Liver (tissue), 9 donors: ENCODE data around the gene TK1. TPM values are rescaled to one million over a fixed set of nuclear protein-coding genes. Genes with fewer than 3 reads are reported as not detected.

Source experiments
- DNase-seq: peaks from one replicate; pipeline ENCODE4 v3.0.0-alpha.2; 2017; ENCODE audit warnings: low spot score
- H3K27ac ChIP-seq, 2 donors: one replicate each; pipeline ENCODE4 v1.7.0; 2013; ENCODE audit warnings: inconsistent platforms in 2 of 2, low read length in 2 of 2, control low read depth in 1 of 2, low read depth in 1 of 2, mild to moderate bottlenecking in 1 of 2
- H3K27me3 ChIP-seq, 4 donors: one replicate each; pipeline versions ENCODE4 v1.6.1 to v1.7.0; 2013; ENCODE audit warnings: low read length in 3 of 4, inconsistent platforms in 1 of 4, mild to moderate bottlenecking in 1 of 4, moderate library complexity in 1 of 4; ENCODE audit not compliant: control insufficient read depth in 4 of 4, insufficient read depth in 4 of 4
- H3K36me3 ChIP-seq, 4 donors: one replicate each; pipeline versions ENCODE4 v1.6.1 to v1.7.0; 2013; ENCODE audit warnings: low read length in 3 of 4, mild to moderate bottlenecking in 3 of 4, low read depth in 1 of 4, moderate library complexity in 1 of 4; ENCODE audit not compliant: control insufficient read depth in 4 of 4, insufficient read depth in 3 of 4
- H3K4me1 ChIP-seq, 4 donors: one replicate each; pipeline versions ENCODE4 v1.6.1 to v1.7.0; 2013; ENCODE audit warnings: low read length in 3 of 4, mild to moderate bottlenecking in 3 of 4, moderate library complexity in 1 of 4; ENCODE audit not compliant: control insufficient read depth in 4 of 4, insufficient read depth in 4 of 4
- H3K4me3 ChIP-seq, 3 donors: one replicate each; pipeline versions ENCODE4 v1.6.1 to v1.7.0; 2013; ENCODE audit warnings: low read length in 3 of 3, control low read depth in 1 of 3, low read depth in 1 of 3, mild to moderate bottlenecking in 1 of 3
- H3K9ac ChIP-seq, 2 donors: one replicate each; pipeline ENCODE4 v1.7.0; 2013; ENCODE audit warnings: low read length in 2 of 2, mild to moderate bottlenecking in 2 of 2, moderate library complexity in 2 of 2, control low read depth in 1 of 2, low read depth in 1 of 2
- H3K9me3 ChIP-seq, 4 donors: one replicate each; pipeline versions ENCODE4 v1.6.1 to v1.7.0; 2013; ENCODE audit warnings: low read length in 3 of 4; ENCODE audit not compliant: control insufficient read depth in 4 of 4
- EGR1 ChIP-seq, 2 donors: IDR thresholded peaks; 2 replicates each; pipeline ENCODE4 v1.6.1; 2016 to 2018; ENCODE audit warnings: antibody characterized with exemption in 2 of 2, low read depth in 2 of 2
- FOXA1 ChIP-seq: IDR thresholded peaks from 2 replicates; pipeline ENCODE4 v1.6.1; 2016; ENCODE audit warnings: antibody characterized with exemption
- GABPA ChIP-seq, 2 donors: IDR thresholded peaks in 1 of 2; conservative IDR thresholded peaks in 1 of 2; 2 replicates each; pipeline ENCODE4 v1.6.1; 2016; ENCODE audit warnings: antibody characterized with exemption in 2 of 2, mild to moderate bottlenecking in 1 of 2, moderate library complexity in 1 of 2
- HNF4G ChIP-seq: IDR thresholded peaks from 2 replicates; pipeline ENCODE4 v1.6.1; 2016; ENCODE audit warnings: antibody characterized with exemption
- JUND ChIP-seq, 2 donors: IDR thresholded peaks; 2 replicates each; pipeline ENCODE4 v1.6.1; 2016; ENCODE audit warnings: antibody characterized with exemption in 2 of 2
- NR2F2 ChIP-seq: IDR thresholded peaks from 2 replicates; pipeline ENCODE4 v1.6.1; 2016; ENCODE audit warnings: antibody characterized with exemption
- RAD21 ChIP-seq, 2 donors: IDR thresholded peaks; 2 replicates each; pipeline ENCODE4 v1.6.1; 2016; ENCODE audit warnings: antibody characterized with exemption in 2 of 2, mild to moderate bottlenecking in 2 of 2
- RXRA ChIP-seq, 2 donors: IDR thresholded peaks; 2 replicates each; pipeline ENCODE4 v1.6.1; 2017 to 2018; ENCODE audit warnings: antibody characterized with exemption in 2 of 2, mild to moderate bottlenecking in 1 of 2
- SP1 ChIP-seq: IDR thresholded peaks from 2 replicates; pipeline ENCODE4 v1.6.1; 2018; ENCODE audit warnings: antibody characterized with exemption, mild to moderate bottlenecking
- TAF1 ChIP-seq: conservative IDR thresholded peaks from 2 replicates; pipeline ENCODE4 v1.6.1; 2016; ENCODE audit warnings: antibody characterized with exemption, mild to moderate bottlenecking
- YY1 ChIP-seq: IDR thresholded peaks from 2 replicates; pipeline ENCODE4 v1.6.1; 2016; ENCODE audit warnings: antibody characterized with exemption, mild to moderate bottlenecking
- WGBS: extraction: QIAGEN DNeasy Blood & Tissue Kit; methylation state at CpG from one replicate; pipeline ENCODE4 v1.1.7; 2013; 5-methylcytosine and 5-hydroxymethylcytosine counted together
- polyA plus RNA-seq, 2 donors: library from polyadenylated mRNA; stranded (reverse) in 1 of 2; unstranded in 1 of 2; fragments of 200-250 nt in 1 of 2; fragments of >200 nt in 1 of 2; fragmentation: Nextera tagmentation in 1 of 2; extraction: Ambion mirVana in 1 of 2; gene quantifications; one replicate each; pipeline versions ENCODE4 v1.2.1 to v1.2.3, GENCODE V29; 2013 to 2015
- total RNA-seq, 2 donors: library from RNA; depleted of rRNA; stranded (reverse); fragments of >200 nt; gene quantifications; one replicate each; pipeline ENCODE4 v1.2.3, GENCODE V29; 2014
- TF ChIP-seq, protein P1 (sequence below): IDR thresholded peaks from 2 replicates; pipeline ENCODE4 v1.6.1; 2016; ENCODE audit warnings: antibody characterized with exemption, mild to moderate bottlenecking
- TF ChIP-seq, protein P2 (sequence below): fragments of 150-350 bp; IDR thresholded peaks from 2 replicates; pipeline ENCODE4 v1.5.1; 2017; ENCODE audit warnings: improper control_type of control experiment, low read depth, low read length; ENCODE audit not compliant: missing input control
- TF ChIP-seq, protein P3 (sequence below): IDR thresholded peaks from 2 replicates; pipeline ENCODE4 v1.6.1; 2016; ENCODE audit warnings: antibody characterized with exemption
- TF ChIP-seq, protein P4 (sequence below): IDR thresholded peaks from 2 replicates; pipeline ENCODE4 v1.6.1; 2016; ENCODE audit warnings: antibody characterized with exemption
- donor health status: healthy.
- donor health status: healthy.
- donor health status: healthy.
- donor health status: healthy.
- donor health status: healthy.

The TK1 gene
- total and polyA plus RNA-seq, 4 donors: 0.84 to 97.6 (median 10.1) TPM

DNA sequence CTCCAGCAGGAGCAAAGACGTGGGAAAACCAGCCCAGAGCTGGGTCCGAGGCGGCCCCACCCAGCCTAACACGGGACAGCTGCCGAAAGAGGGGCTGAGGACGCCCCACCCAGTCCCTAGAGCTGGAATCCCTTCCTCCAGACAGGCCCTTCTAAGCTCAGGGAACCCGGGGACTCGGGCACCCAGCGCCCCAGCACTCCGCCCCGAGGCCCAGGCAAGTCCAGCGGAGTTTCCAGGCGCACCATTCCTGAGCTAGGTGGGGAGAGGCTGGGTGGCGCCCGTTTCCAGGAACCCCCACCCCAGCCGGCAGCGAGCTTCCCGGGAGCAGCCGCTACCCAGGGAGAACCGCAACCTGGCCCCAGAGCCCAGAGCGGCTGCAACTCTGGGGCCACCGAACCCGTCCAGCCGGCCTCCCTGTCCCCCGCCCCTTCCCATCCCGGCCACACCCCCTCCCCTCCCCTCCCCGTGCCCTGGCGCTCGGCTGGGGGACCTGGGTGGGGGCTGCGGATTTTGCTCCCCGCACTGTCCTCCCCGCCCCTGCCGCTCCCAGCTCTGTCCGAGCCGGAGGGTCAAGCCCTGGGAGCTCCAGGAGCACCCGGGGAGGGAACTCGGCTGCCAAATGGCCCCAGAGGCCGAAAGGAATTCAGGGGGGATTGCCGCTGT is 58.8 kb downstream of the TK1 start:
- no peak overlapping the region for H3K9ac ChIP-seq
- H3K4me3 ChIP-seq: peak overlapping the region; percentile 42 to 68 (median 48)
- peak overlapping the region; percentile 80 to 81 for H3K27ac ChIP-seq
- 5% methylated on average over 39 of the region's 39 CpGs for WGBS
- peaks cover 0 to 3% (median 0%) of the 10 kb centered on the region in 4 donors for H3K36me3 ChIP-seq
- no peaks in the 10 kb centered on the region for H3K9me3 ChIP-seq
- H3K27me3 ChIP-seq: no peaks in the 10 kb centered on the region
- no peak for DNase-seq
- TF ChIP-seq TAF1: no peak
- no peak for TF ChIP-seq JUND (IDR thresholded peaks at IDR 0.05)
- TF ChIP-seq FOXA1: no peak
- TF ChIP-seq, protein P1, sequence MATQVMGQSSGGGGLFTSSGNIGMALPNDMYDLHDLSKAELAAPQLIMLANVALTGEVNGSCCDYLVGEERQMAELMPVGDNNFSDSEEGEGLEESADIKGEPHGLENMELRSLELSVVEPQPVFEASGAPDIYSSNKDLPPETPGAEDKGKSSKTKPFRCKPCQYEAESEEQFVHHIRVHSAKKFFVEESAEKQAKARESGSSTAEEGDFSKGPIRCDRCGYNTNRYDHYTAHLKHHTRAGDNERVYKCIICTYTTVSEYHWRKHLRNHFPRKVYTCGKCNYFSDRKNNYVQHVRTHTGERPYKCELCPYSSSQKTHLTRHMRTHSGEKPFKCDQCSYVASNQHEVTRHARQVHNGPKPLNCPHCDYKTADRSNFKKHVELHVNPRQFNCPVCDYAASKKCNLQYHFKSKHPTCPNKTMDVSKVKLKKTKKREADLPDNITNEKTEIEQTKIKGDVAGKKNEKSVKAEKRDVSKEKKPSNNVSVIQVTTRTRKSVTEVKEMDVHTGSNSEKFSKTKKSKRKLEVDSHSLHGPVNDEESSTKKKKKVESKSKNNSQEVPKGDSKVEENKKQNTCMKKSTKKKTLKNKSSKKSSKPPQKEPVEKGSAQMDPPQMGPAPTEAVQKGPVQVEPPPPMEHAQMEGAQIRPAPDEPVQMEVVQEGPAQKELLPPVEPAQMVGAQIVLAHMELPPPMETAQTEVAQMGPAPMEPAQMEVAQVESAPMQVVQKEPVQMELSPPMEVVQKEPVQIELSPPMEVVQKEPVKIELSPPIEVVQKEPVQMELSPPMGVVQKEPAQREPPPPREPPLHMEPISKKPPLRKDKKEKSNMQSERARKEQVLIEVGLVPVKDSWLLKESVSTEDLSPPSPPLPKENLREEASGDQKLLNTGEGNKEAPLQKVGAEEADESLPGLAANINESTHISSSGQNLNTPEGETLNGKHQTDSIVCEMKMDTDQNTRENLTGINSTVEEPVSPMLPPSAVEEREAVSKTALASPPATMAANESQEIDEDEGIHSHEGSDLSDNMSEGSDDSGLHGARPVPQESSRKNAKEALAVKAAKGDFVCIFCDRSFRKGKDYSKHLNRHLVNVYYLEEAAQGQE: no peak
- TF ChIP-seq, protein P2, sequence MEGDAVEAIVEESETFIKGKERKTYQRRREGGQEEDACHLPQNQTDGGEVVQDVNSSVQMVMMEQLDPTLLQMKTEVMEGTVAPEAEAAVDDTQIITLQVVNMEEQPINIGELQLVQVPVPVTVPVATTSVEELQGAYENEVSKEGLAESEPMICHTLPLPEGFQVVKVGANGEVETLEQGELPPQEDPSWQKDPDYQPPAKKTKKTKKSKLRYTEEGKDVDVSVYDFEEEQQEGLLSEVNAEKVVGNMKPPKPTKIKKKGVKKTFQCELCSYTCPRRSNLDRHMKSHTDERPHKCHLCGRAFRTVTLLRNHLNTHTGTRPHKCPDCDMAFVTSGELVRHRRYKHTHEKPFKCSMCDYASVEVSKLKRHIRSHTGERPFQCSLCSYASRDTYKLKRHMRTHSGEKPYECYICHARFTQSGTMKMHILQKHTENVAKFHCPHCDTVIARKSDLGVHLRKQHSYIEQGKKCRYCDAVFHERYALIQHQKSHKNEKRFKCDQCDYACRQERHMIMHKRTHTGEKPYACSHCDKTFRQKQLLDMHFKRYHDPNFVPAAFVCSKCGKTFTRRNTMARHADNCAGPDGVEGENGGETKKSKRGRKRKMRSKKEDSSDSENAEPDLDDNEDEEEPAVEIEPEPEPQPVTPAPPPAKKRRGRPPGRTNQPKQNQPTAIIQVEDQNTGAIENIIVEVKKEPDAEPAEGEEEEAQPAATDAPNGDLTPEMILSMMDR: no peak
- TF ChIP-seq, protein P3, sequence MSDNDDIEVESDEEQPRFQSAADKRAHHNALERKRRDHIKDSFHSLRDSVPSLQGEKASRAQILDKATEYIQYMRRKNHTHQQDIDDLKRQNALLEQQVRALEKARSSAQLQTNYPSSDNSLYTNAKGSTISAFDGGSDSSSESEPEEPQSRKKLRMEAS: no peak
- no peak for TF ChIP-seq NR2F2
- no peak for TF ChIP-seq SP1
- peaks cover 3 to 37% (median 15%) of the 10 kb centered on the region in 4 donors for H3K4me1 ChIP-seq

DNA sequence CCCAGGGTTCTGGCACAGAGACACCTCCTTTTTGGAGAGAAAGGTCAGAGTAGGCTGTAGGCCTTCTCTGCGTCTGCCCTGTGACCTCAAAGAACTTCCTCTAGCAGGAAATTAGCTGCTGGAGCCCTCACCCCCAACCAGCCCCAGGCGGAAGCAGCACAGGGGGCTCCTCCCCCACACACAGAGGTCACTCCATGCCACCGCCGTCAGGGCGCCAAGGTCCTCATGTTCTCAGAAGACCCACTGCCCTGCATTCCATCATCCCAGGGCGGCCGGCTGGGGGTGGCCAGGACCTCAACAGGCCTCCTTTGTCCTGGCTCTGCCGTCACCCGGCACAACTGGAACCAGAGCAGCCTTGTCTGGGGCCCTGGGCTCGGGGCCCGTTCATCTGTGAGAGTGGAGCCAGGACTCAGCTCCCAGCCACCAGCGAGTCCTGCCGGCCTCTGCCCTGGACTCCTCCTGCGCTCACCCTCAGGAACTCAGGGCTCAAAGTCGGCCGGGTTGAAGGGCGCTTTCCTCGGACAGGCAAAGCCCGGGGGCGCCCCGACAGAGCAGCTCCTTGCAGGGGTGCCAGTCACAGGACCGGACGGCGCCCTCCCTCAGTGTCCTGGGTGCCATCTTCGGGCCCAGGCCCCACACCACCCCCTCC is 59.5 kb downstream of the TK1 start:
- no peak for DNase-seq
- H3K27me3 ChIP-seq: no peaks in the 10 kb centered on the region
- H3K9ac ChIP-seq: no peak overlapping the region
- peak overlapping the region; percentile 18 to 68 (median 23) for H3K4me3 ChIP-seq
- peaks cover 0 to 3% (median 0%) of the 10 kb centered on the region in 4 donors for H3K36me3 ChIP-seq
- 24% methylated on average over 25 of the region's 25 CpGs for WGBS
- no peaks in the 10 kb centered on the region for H3K9me3 ChIP-seq
- peaks cover 3 to 37% (median 15%) of the 10 kb centered on the region in 4 donors for H3K4me1 ChIP-seq
- peak overlapping the region; percentile 80 to 81 for H3K27ac ChIP-seq
- peak; percentile 59 for TF ChIP-seq SP1
- no peak for TF ChIP-seq TAF1
- TF ChIP-seq, protein P3: no peak
- TF ChIP-seq NR2F2: peak; percentile 98
- TF ChIP-seq, protein P4, sequence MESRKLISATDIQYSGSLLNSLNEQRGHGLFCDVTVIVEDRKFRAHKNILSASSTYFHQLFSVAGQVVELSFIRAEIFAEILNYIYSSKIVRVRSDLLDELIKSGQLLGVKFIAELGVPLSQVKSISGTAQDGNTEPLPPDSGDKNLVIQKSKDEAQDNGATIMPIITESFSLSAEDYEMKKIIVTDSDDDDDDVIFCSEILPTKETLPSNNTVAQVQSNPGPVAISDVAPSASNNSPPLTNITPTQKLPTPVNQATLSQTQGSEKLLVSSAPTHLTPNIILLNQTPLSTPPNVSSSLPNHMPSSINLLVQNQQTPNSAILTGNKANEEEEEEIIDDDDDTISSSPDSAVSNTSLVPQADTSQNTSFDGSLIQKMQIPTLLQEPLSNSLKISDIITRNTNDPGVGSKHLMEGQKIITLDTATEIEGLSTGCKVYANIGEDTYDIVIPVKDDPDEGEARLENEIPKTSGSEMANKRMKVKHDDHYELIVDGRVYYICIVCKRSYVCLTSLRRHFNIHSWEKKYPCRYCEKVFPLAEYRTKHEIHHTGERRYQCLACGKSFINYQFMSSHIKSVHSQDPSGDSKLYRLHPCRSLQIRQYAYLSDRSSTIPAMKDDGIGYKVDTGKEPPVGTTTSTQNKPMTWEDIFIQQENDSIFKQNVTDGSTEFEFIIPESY: no peak
- peak; percentile 54 to 65 for TF ChIP-seq RXRA (IDR thresholded peaks at IDR 0.05)
- TF ChIP-seq FOXA1: no peak
- TF ChIP-seq EGR1 (IDR thresholded peaks at IDR 0.05; ENCODE audit: low read depth in 2 of 2): no peak
- TF ChIP-seq HNF4G: peak; percentile 11
- TF ChIP-seq, protein P2: no peak
- peak in 1 of 2 donors; percentile 48 for TF ChIP-seq GABPA (IDR thresholded peaks at IDR 0.05 in 1 of 2, conservative IDR thresholded peaks at IDR 0.05 in 1 of 2)
- peak in 1 of 2 donors; percentile 33 for TF ChIP-seq RAD21 (IDR thresholded peaks at IDR 0.05)
- TF ChIP-seq, protein P1: no peak
- TF ChIP-seq YY1: no peak
